HCT116 (cell line): ENCODE data around the gene TRPM3. TPM values are rescaled to one million over a fixed set of nuclear protein-coding genes. Genes with fewer than 3 reads are reported as not detected.

ENCODE experiments used
- ATAC-seq: fragments of 200-7000 bp; cut with Tn5 transposase; 2 replicates; pipeline ENCODE4 v1.9.1; 2020; ENCODE audit warnings: mild to moderate bottlenecking, moderate library complexity
- BruUV-seq: library from RNA; stranded (reverse); fragments of 400-500 nt; replicated peaks from 2 replicates; lab custom pipeline; 2021; lab: Mats Ljungman, UMichigan
- CTCF ChIA-PET: fragments of 300-600 bp; sonication (Branson Sonifier 250); formaldehyde crosslinking; loops from one replicate; lab custom pipeline; 2021; ENCODE audit warnings: antibody characterized with exemption; lab: Charles Lee
- POLR2A ChIA-PET: fragments of 300-600, 350-600 bp; sonication (Branson Sonifier 250); formaldehyde crosslinking; loops from one replicate; lab custom pipeline; 2021; ENCODE audit warnings: antibody characterized with exemption; lab: Charles Lee
- RAD21 ChIA-PET, 2 experiments: fragments of 300-600 bp; sonication (Branson Sonifier 250); formaldehyde crosslinking; loops; one replicate each; lab custom pipeline; 2023; ENCODE audit warnings: low total read pairs in 2 of 2; ENCODE audit not compliant: uncharacterized antibody in 2 of 2, unreplicated experiment in 2 of 2, low non-redundant PET in 1 of 2; lab: Charles Lee
- DNase-seq: peaks from one replicate; pipeline ENCODE4 v3.0.0-alpha.2; 2010; ENCODE audit warnings: low read depth, low spot score
- H2AFZ ChIP-seq: fragments of 200-600 bp; shearing (Covaris generic), sonication (generic); 2 replicates; pipeline ENCODE4 v1.6.1; 2017; ENCODE audit warnings: low read depth, mixed run types, mixed read lengths, antibody characterized with exemption, low read length; ENCODE audit not compliant: poor library complexity, severe bottlenecking
- H3K27ac ChIP-seq: 2 replicates; pipeline ENCODE4 v1.5.1; 2012; ENCODE audit warnings: low read depth, low read length
- H3K27me3 ChIP-seq: fragments of 200-600 bp; sonication (generic); 2 replicates; pipeline ENCODE4 v1.6.1; 2016; ENCODE audit warnings: mixed run types, low read length, mixed read lengths; ENCODE audit not compliant: insufficient read depth
- H3K36me3 ChIP-seq, 2 experiments: fragments of 200-500 bp in 1 of 2; fragments of 200-600 bp in 1 of 2; sonication (Bioruptor generic) in 1 of 2; sonication (generic) in 1 of 2; 2 replicates each; pipeline versions ENCODE4 v1.5.1 to v1.6.1; 2014 to 2016; ENCODE audit warnings: low read length in 2 of 2, inconsistent platforms in 1 of 2, mixed read lengths in 1 of 2, mixed run types in 1 of 2; ENCODE audit not compliant: insufficient read depth in 2 of 2, control insufficient read depth in 1 of 2
- H3K4me1 ChIP-seq, 2 experiments: fragments of 200-600 bp in 1 of 2; sonication (generic) in 1 of 2; 2 replicates each; pipeline versions ENCODE4 v1.5.1 to v1.6.1; 2012 to 2017; ENCODE audit warnings: low read length in 2 of 2, inconsistent platforms in 1 of 2, mild to moderate bottlenecking in 1 of 2, mixed read lengths in 1 of 2, mixed run types in 1 of 2, moderate library complexity in 1 of 2; ENCODE audit not compliant: insufficient read depth in 2 of 2, control insufficient read depth in 1 of 2
- H3K4me2 ChIP-seq: fragments of 200-600 bp; sonication (generic); 2 replicates; pipeline ENCODE4 v1.6.1; 2017; ENCODE audit warnings: mixed run types, low read length, mixed read lengths
- H3K4me3 ChIP-seq, 2 experiments: fragments of 200-600 bp in 1 of 2; sonication (generic) in 1 of 2; replicated peaks in 1 of 2; 2 replicates each; pipeline ENCODE4 v1.5.1; 2011 to 2016; ENCODE audit warnings: low read length in 2 of 2, control low read depth in 1 of 2, low read depth in 1 of 2, mild to moderate bottlenecking in 1 of 2, mixed read lengths in 1 of 2, mixed run types in 1 of 2
- H3K79me2 ChIP-seq: fragments of 200-600 bp; sonication (generic); 2 replicates; pipeline ENCODE4 v1.6.1; 2017; ENCODE audit warnings: mild to moderate bottlenecking, mixed run types, low read length, moderate library complexity, mixed read lengths; ENCODE audit not compliant: insufficient read depth
- H3K9ac ChIP-seq: fragments of 200-600 bp; sonication (generic); 2 replicates; pipeline ENCODE4 v1.6.1; 2016; ENCODE audit warnings: low read length, mixed read lengths
- H3K9me2 ChIP-seq: fragments of 200-600 bp; sonication (generic), shearing (Covaris generic); 2 replicates; pipeline ENCODE4 v1.6.1; 2017; ENCODE audit warnings: mixed run types, mild to moderate bottlenecking, moderate library complexity; ENCODE audit not compliant: insufficient read depth
- H3K9me3 ChIP-seq, 2 experiments: fragments of 200-500 bp in 1 of 2; fragments of 200-600 bp in 1 of 2; sonication (Bioruptor generic) in 1 of 2; sonication (generic) in 1 of 2; 2 replicates each; pipeline ENCODE4 v1.6.1; 2014 to 2017; ENCODE audit warnings: low read length in 2 of 2, mixed read lengths in 2 of 2, inconsistent platforms in 1 of 2, low read depth in 1 of 2, mild to moderate bottlenecking in 1 of 2, mixed run types in 1 of 2, moderate library complexity in 1 of 2; ENCODE audit not compliant: control insufficient read depth in 1 of 2, insufficient read depth in 1 of 2
- H4K20me1 ChIP-seq: fragments of 200-600 bp; sonication (generic), shearing (Covaris generic); 2 replicates; pipeline ENCODE4 v1.6.1; 2017; ENCODE audit warnings: mixed run types, mild to moderate bottlenecking, moderate library complexity; ENCODE audit not compliant: insufficient read depth
- ATF3 ChIP-seq: IDR thresholded peaks from 2 replicates; pipeline ENCODE4 v1.6.1; 2012
- CEBPB ChIP-seq: IDR thresholded peaks from 2 replicates; pipeline ENCODE4 v1.6.1; 2012; ENCODE audit warnings: low read depth
- EGR1 ChIP-seq: IDR thresholded peaks from 2 replicates; pipeline ENCODE4 v1.6.1; 2012; ENCODE audit warnings: low read depth
- EZH2 ChIP-seq: fragments of 200-600 bp; sonication (generic); IDR thresholded peaks from 2 replicates; pipeline ENCODE4 v1.6.1; 2017; ENCODE audit warnings: antibody characterized with exemption, mixed run types
- FOSL1 ChIP-seq: IDR thresholded peaks from 2 replicates; pipeline ENCODE4 v1.6.1; 2012; ENCODE audit warnings: low read depth
- JUND ChIP-seq: IDR thresholded peaks from 2 replicates; pipeline ENCODE4 v1.6.1; 2012
- POLR2AphosphoS5 ChIP-seq: IDR thresholded peaks from 2 replicates; pipeline ENCODE4 v1.6.1; 2011; ENCODE audit warnings: mild to moderate bottlenecking, low read depth, low read length, moderate library complexity
- RAD21 ChIP-seq: IDR thresholded peaks from 2 replicates; pipeline ENCODE4 v1.6.1; 2012; ENCODE audit warnings: low read depth, mild to moderate bottlenecking
- SP1 ChIP-seq: IDR thresholded peaks from 2 replicates; pipeline ENCODE4 v1.6.1; 2012; ENCODE audit warnings: low read depth
- TCF7L2 ChIP-seq: IDR thresholded peaks from 2 replicates; pipeline ENCODE4 v1.7.0; 2011; ENCODE audit warnings: borderline replicate concordance, inconsistent platforms; ENCODE audit not compliant: insufficient read depth, insufficient read length; ENCODE audit errors: extremely low read depth
- YY1 ChIP-seq: IDR thresholded peaks from 2 replicates; pipeline ENCODE4 v1.6.1; 2011; ENCODE audit warnings: low read length, low read depth, moderate library complexity, mild to moderate bottlenecking; ENCODE audit not compliant: insufficient replicate concordance; ENCODE audit errors: extremely low read depth
- ZBTB33 ChIP-seq: IDR thresholded peaks from 2 replicates; pipeline ENCODE4 v1.6.1; 2011; ENCODE audit warnings: mild to moderate bottlenecking, low read length, moderate library complexity; ENCODE audit not compliant: insufficient replicate concordance; ENCODE audit errors: extremely low read depth
- ZFX ChIP-seq: fragments of 450-650 bp; IDR thresholded peaks from 2 replicates; pipeline ENCODE4 v1.6.1; 2017
- ZNF274 ChIP-seq: fragments of 200-500 bp; sonication (Bioruptor generic); IDR thresholded peaks from 2 replicates; pipeline ENCODE4 v1.6.1; 2014; ENCODE audit warnings: mild to moderate bottlenecking, low read depth, low read length, inconsistent platforms
- intact Hi-C: fragments of 100-400 bp; cut with micrococcal nuclease; formaldehyde crosslinking; loops from 2 replicates; pipeline ENCODE4 v1.10.0; 2022
- total RNA-seq: library from RNA; stranded (reverse); gene quantifications from one replicate; pipeline ENCODE4 v1.2.1, GENCODE V29; 2021; ENCODE audit not compliant: unreplicated experiment

The TRPM3 gene
- total RNA-seq, 1 experiment from 2014 or later = not detected

- POLR2A ChIA-PET = no interaction called here
- no peak for DNase-seq
Measured at GRCh38 chr9:71071633-71072032, 49.8 kb downstream of the TRPM3 start.

More at GRCh38 chr9:71071633-71072032, 49.8 kb downstream of the TRPM3 start:
- TF ChIP-seq EZH2 (no peak), RAD21 (no peak), ZNF274 (no peak), CEBPB (no peak), POLR2AphosphoS5 (no peak), EGR1 (no peak), ZFX (no peak), TCF7L2 (no peak), ATF3 (no peak), YY1 (no peak), JUND (no peak), SP1 (no peak), ZBTB33 (no peak), FOSL1 (no peak)
- no peaks in the 10 kb centered on the region for H3K79me2 ChIP-seq
- ChIA-PET CTCF (no interaction called here), RAD21 (no interaction called here)
- H3K4me2 ChIP-seq = no peak overlapping the region
- H3K9ac ChIP-seq = no peak overlapping the region
- H3K9me2 ChIP-seq = no peaks in the 10 kb centered on the region
- H3K9me3 ChIP-seq = no peaks in the 10 kb centered on the region
- no peaks in the 10 kb centered on the region for H3K36me3 ChIP-seq
- H3K4me1 ChIP-seq = no peaks in the 10 kb centered on the region
- no peak overlapping the region for H3K27ac ChIP-seq
- no TSS peak for BruUV-seq
- no peak overlapping the region for H2AFZ ChIP-seq
- peaks cover 10% of the 10 kb centered on the region; the same call in 1 of the 2 replicates for H3K27me3 ChIP-seq
- no peaks in the 10 kb centered on the region for H4K20me1 ChIP-seq
- no peak overlapping the region for H3K4me3 ChIP-seq
- intact Hi-C loops = no loop called here
- ATAC-seq = no peak
